Medulla oblongata (tissue), 1 donor: ENCODE data around the gene MAN2C1.
"Not testable (repeated sequence)": the region's sequence is repeated elsewhere in the genome, so short reads cannot be mapped to it uniquely, and the experiment has no call there.

Experiments used
- DNase-seq: peaks from one replicate; pipeline ENCODE4 v3.0.0-alpha.2; 2015; ENCODE audit errors: extremely low spot score

MAN2C1 gene

GRCh38 chr15:75367913-75368688 is at the start of gene MAN2C1:
Gene MAN2C1, minus strand, starts transcription at chr15:75368607. Its CDS starts 24 bp downstream, at chr15:75368583.
- peak; percentile 95 for DNase-seq

GRCh38 chr15:75416584-75416983 is 48.2 kb upstream of the MAN2C1 start:
- no peak for DNase-seq

- no peak for DNase-seq
Measured at GRCh38 chr15:75410196-75410595, 41.8 kb upstream of the MAN2C1 start.

- no peak for DNase-seq
Measured at GRCh38 chr15:75407083-75407482, 38.7 kb upstream of the MAN2C1 start.

GRCh38 chr15:75403892-75404291 is 35.5 kb upstream of the MAN2C1 start:
- no peak for DNase-seq

GRCh38 chr15:75397494-75397893 is 29.1 kb upstream of the MAN2C1 start:
- DNase-seq, result no peak

- DNase-seq, result peak; percentile 14
Measured at GRCh38 chr15:75389791-75390382, 21.5 kb upstream of the MAN2C1 start.

- DNase-seq, result not testable (repeated sequence)
Measured at GRCh38 chr15:75383986-75384385, 15.6 kb upstream of the MAN2C1 start.

GRCh38 chr15:75380773-75381172 is 12.4 kb upstream of the MAN2C1 start:
- no peak for DNase-seq

- DNase-seq, result no peak
Measured at GRCh38 chr15:75371901-75372688, 3.7 kb upstream of the MAN2C1 start.

GRCh38 chr15:75371486-75371885 is 3.1 kb upstream of the MAN2C1 start:
- no peak for DNase-seq

- no peak for DNase-seq
Measured at GRCh38 chr15:75369897-75370581, 1.6 kb upstream of the MAN2C1 start.

GRCh38 chr15:75368689-75369239 is 357 bp upstream of the MAN2C1 start:
- DNase-seq, result no peak

- no peak for DNase-seq
Measured at GRCh38 chr15:75367406-75367912, 948 bp downstream of the MAN2C1 start.

GRCh38 chr15:75367006-75367405 is 1.4 kb downstream of the MAN2C1 start:
- no peak for DNase-seq

GRCh38 chr15:75366163-75366562 is 2.2 kb downstream of the MAN2C1 start:
- no peak for DNase-seq

- no peak for DNase-seq
Measured at GRCh38 chr15:75364881-75365280, 3.5 kb downstream of the MAN2C1 start.

GRCh38 chr15:75363786-75364185 is 4.6 kb downstream of the MAN2C1 start:
- no peak for DNase-seq

GRCh38 chr15:75362642-75363249 is 5.7 kb downstream of the MAN2C1 start:
- no peak for DNase-seq

- no peak for DNase-seq
Measured at GRCh38 chr15:75361989-75362641, 6.3 kb downstream of the MAN2C1 start.
